GM23248 (cell line): ENCODE measurements around the gene ILK. TPM values are rescaled to one million over a fixed set of nuclear protein-coding genes. Genes with fewer than 3 reads are reported as not detected.

Experiments used
- DNase-seq: peaks from one replicate; pipeline ENCODE4 v3.0.0-alpha.2; 2015
- H2AFZ ChIP-seq: fragments of 200-600 bp; sonication (generic); 2 replicates; pipeline ENCODE4 v1.6.1; 2016; ENCODE audit warnings: antibody characterized with exemption
- H3F3A ChIP-seq: fragments of 200-600 bp; sonication (generic); 2 replicates; pipeline ENCODE4 v1.6.1; 2016; ENCODE audit warnings: mild to moderate bottlenecking, antibody characterized with exemption, mixed run types; ENCODE audit not compliant: insufficient read depth
- H3K27ac ChIP-seq: fragments of 200-600 bp; sonication (generic); 2 replicates; pipeline ENCODE4 v1.5.1; 2016; ENCODE audit warnings: mild to moderate bottlenecking
- H3K27me3 ChIP-seq: fragments of 200-600 bp; sonication (generic); replicated peaks from 2 replicates; pipeline ENCODE4 v1.6.1; 2016; ENCODE audit warnings: mild to moderate bottlenecking; ENCODE audit not compliant: insufficient read depth
- H3K36me3 ChIP-seq: fragments of 200-600 bp; sonication (generic); 2 replicates; pipeline ENCODE4 v1.6.1; 2016; ENCODE audit warnings: low read depth, mild to moderate bottlenecking
- H3K4me1 ChIP-seq: fragments of 200-600 bp; sonication (generic); 2 replicates; pipeline ENCODE4 v1.6.1; 2016; ENCODE audit warnings: mild to moderate bottlenecking; ENCODE audit not compliant: insufficient read depth
- H3K4me2 ChIP-seq: fragments of 200-600 bp; sonication (generic); one replicate; pipeline ENCODE4 v1.6.1; 2016; ENCODE audit warnings: mild to moderate bottlenecking; ENCODE audit not compliant: unreplicated experiment
- H3K4me3 ChIP-seq: fragments of 200-600 bp; sonication (generic); 2 replicates; pipeline ENCODE4 v1.5.1; 2016; ENCODE audit warnings: mild to moderate bottlenecking
- H3K79me2 ChIP-seq: fragments of 200-600 bp; sonication (generic); 2 replicates; pipeline ENCODE4 v1.6.1; 2016; ENCODE audit warnings: mild to moderate bottlenecking; ENCODE audit not compliant: insufficient read depth
- H3K9ac ChIP-seq: fragments of 200-600 bp; sonication (generic); 2 replicates; pipeline ENCODE4 v1.6.1; 2016; ENCODE audit warnings: mild to moderate bottlenecking
- H3K9me2 ChIP-seq: fragments of 200-600 bp; sonication (generic); 2 replicates; pipeline ENCODE4 v1.6.1; 2016; ENCODE audit warnings: mixed run types, mild to moderate bottlenecking, moderate library complexity; ENCODE audit not compliant: insufficient read depth
- H3K9me3 ChIP-seq: fragments of 200-600 bp; sonication (generic); one replicate; pipeline ENCODE4 v1.6.1; 2017; ENCODE audit warnings: low read depth
- H4K20me1 ChIP-seq: fragments of 200-600 bp; sonication (generic); 2 replicates; pipeline ENCODE4 v1.6.0; 2016; ENCODE audit not compliant: insufficient read depth
- EZH2 ChIP-seq: fragments of 200-600 bp; sonication (generic); IDR thresholded peaks from 2 replicates; pipeline ENCODE4 v1.6.1; 2018; ENCODE audit warnings: antibody characterized with exemption, mild to moderate bottlenecking; ENCODE audit not compliant: insufficient read depth, poor library complexity, severe bottlenecking
- EZH2phosphoT487 ChIP-seq: fragments of 200-600 bp; sonication (generic); IDR thresholded peaks from 2 replicates; pipeline ENCODE4 v1.6.1; 2018; ENCODE audit warnings: antibody characterized with exemption, moderate library complexity, mild to moderate bottlenecking, low read depth; ENCODE audit not compliant: insufficient read depth
- WGBS, 2 experiments: methylation state at CpG; one replicate each; pipeline ENCODE4 v1.1.6; 2015 to 2017; ENCODE audit warnings: low lambda C conversion rate in 2 of 2, low coverage in 1 of 2; ENCODE audit errors: missing lambda C conversion rate in 2 of 2; 5-methylcytosine and 5-hydroxymethylcytosine counted together
- in situ Hi-C: fragments of 300-500 bp; cut with MboI; formaldehyde crosslinking; loops from 2 replicates; pipeline ENCODE4 v1.15.0; 2020
- polyA plus RNA-seq: library from polyadenylated mRNA; unstranded; fragments of >200 nt; fragmentation: Nextera tagmentation; extraction: Ambion mirVana; gene quantifications from 2 replicates; pipeline ENCODE4 v1.2.1, GENCODE V29; 2016
- total RNA-seq: library from RNA; depleted of rRNA; stranded (reverse); fragments of >200 nt; shearing (Covaris generic); gene quantifications from 2 replicates; pipeline ENCODE4 v1.2.3, GENCODE V29; 2014

Gene ILK
- total and polyA plus RNA-seq, 2 experiments from 2014 or later = 242 to 256 TPM

GRCh38 chr11:6601041-6601461, 2.5 kb upstream of the ILK start:
- H3K27ac ChIP-seq = no peak overlapping the region
- H3K27me3 ChIP-seq = no peaks in the 10 kb centered on the region
- H3F3A ChIP-seq = peaks cover 23% of the 10 kb centered on the region
- H3K4me1 ChIP-seq = peaks cover 20% of the 10 kb centered on the region
- H3K9me2 ChIP-seq = no peaks in the 10 kb centered on the region
- H3K79me2 ChIP-seq = peaks cover 88% of the 10 kb centered on the region
- H3K36me3 ChIP-seq = peaks cover 29% of the 10 kb centered on the region; the same call in 1 of the 2 replicates
- 94 to 97% methylated on average over 13 of the region's 13 CpGs for WGBS, 2 experiments
- TF ChIP-seq EZH2phosphoT487 = no peak
- no peak for TF ChIP-seq EZH2
- DNase-seq = no peak
- no peaks in the 10 kb centered on the region for H4K20me1 ChIP-seq
- in situ Hi-C loops = no loop called here
- H3K4me3 ChIP-seq = no peak overlapping the region
- no peak overlapping the region for H3K9ac ChIP-seq
- no peak overlapping the region for H3K4me2 ChIP-seq
- no peak overlapping the region for H2AFZ ChIP-seq
- H3K9me3 ChIP-seq = no peaks in the 10 kb centered on the region

GRCh38 chr11:6602096-6602940, 1.3 kb upstream of the ILK start:
- peak; percentile 44 for DNase-seq
- 34 to 44% methylated on average over 7 of the region's 7 CpGs for WGBS, 2 experiments
- Histone ChIP-seq H3F3A (peaks cover 32% of the 10 kb centered on the region), H2AFZ (peak overlapping the region; percentile 90), H3K9me2 (no peaks in the 10 kb centered on the region), H3K9me3 (no peaks in the 10 kb centered on the region), H3K4me3 (peak overlapping the region; percentile 96), H3K4me2 (peak overlapping the region; percentile 89), H3K27ac (0 out of 2 replicates have a peak overlapping the region, but pooled peaks have one; percentile 5), H3K27me3 (no peaks in the 10 kb centered on the region), H3K36me3 (peaks cover 26% of the 10 kb centered on the region; the same call in 1 of the 2 replicates), H4K20me1 (no peaks in the 10 kb centered on the region), H3K79me2 (peaks cover 94% of the 10 kb centered on the region), H3K4me1 (peaks cover 31% of the 10 kb centered on the region), H3K9ac (peak overlapping the region; percentile 88)
- no peak for TF ChIP-seq EZH2
- TF ChIP-seq EZH2phosphoT487 = no peak
- in situ Hi-C loops = no loop called here

GRCh38 chr11:6604081-6604626, 580 bp downstream of the ILK start:
- 1 to 2% methylated on average over 20 of the region's 20 CpGs for WGBS, 2 experiments
- H3K27me3 ChIP-seq = no peaks in the 10 kb centered on the region
- H3K79me2 ChIP-seq = peaks cover 97% of the 10 kb centered on the region
- peak overlapping the region; percentile 88 for H3K9ac ChIP-seq
- H3F3A ChIP-seq = peaks cover 48% of the 10 kb centered on the region
- H3K4me2 ChIP-seq = peak overlapping the region; percentile 98
- H3K9me2 ChIP-seq = no peaks in the 10 kb centered on the region
- TF ChIP-seq EZH2 = no peak
- no peak for TF ChIP-seq EZH2phosphoT487
- peak overlapping the region; percentile 90 for H2AFZ ChIP-seq
- in situ Hi-C loops = no loop called here
- peak overlapping the region; percentile 77 for H3K27ac ChIP-seq
- no peaks in the 10 kb centered on the region for H3K9me3 ChIP-seq
- no peaks in the 10 kb centered on the region for H4K20me1 ChIP-seq
- H3K4me1 ChIP-seq = peaks cover 38% of the 10 kb centered on the region
- H3K4me3 ChIP-seq = peak overlapping the region; percentile 96
- peak; percentile 82 for DNase-seq
- H3K36me3 ChIP-seq = peaks cover 29% of the 10 kb centered on the region; the same call in 1 of the 2 replicates

GRCh38 chr11:6604790-6605189, 1.2 kb downstream of the ILK start:
- DNase-seq = no peak
- Histone ChIP-seq H3K4me1 (peaks cover 38% of the 10 kb centered on the region), H3K79me2 (peaks cover 97% of the 10 kb centered on the region), H2AFZ (no peak overlapping the region), H3K4me3 (peak overlapping the region; percentile 96), H3K9me3 (no peaks in the 10 kb centered on the region), H3K4me2 (peak overlapping the region; percentile 98), H3K27ac (peak overlapping the region; percentile 77), H4K20me1 (no peaks in the 10 kb centered on the region), H3K9ac (peak overlapping the region; percentile 88), H3F3A (peaks cover 55% of the 10 kb centered on the region), H3K36me3 (peaks cover 27% of the 10 kb centered on the region), H3K9me2 (no peaks in the 10 kb centered on the region), H3K27me3 (no peaks in the 10 kb centered on the region)
- no peak for TF ChIP-seq EZH2
- in situ Hi-C loops = no loop called here
- 2 to 3% methylated on average over 3 of the region's 3 CpGs for WGBS, 2 experiments
